Endometrium (tissue), 2 donors: Measurements from ENCODE around the gene OR10S1.
"Not testable (repeated sequence)": the region's sequence is repeated elsewhere in the genome, so short reads cannot be mapped to it uniquely, and the experiment has no call there.

Experiments
- FAIRE-seq: peaks from 2 replicates; lab custom pipeline; 2012; peaks lifted over from hg19 to GRCh38; lab: Jason Lieb, UNC
- donor health status: control.
- donor health status: control.

The OR10S1 gene, protein sequence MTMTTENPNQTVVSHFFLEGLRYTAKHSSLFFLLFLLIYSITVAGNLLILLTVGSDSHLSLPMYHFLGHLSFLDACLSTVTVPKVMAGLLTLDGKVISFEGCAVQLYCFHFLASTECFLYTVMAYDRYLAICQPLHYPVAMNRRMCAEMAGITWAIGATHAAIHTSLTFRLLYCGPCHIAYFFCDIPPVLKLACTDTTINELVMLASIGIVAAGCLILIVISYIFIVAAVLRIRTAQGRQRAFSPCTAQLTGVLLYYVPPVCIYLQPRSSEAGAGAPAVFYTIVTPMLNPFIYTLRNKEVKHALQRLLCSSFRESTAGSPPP

GRCh38 chr11:123977731-123978347 is at the start of gene OR10S1:
Gene OR10S1 (minus strand): TSS chr11:123977781. CDS start chr11:123977664, 117 bp downstream.
- FAIRE-seq, result no peak

GRCh38 chr11:124026498-124026897 is 48.9 kb upstream of the OR10S1 start, which contains the start of gene OR10G8:
Gene OR10G8 (plus strand): TSS chr11:124026798. CDS start chr11:124029623, 2,825 bp downstream.
- FAIRE-seq, result no peak

DNA sequence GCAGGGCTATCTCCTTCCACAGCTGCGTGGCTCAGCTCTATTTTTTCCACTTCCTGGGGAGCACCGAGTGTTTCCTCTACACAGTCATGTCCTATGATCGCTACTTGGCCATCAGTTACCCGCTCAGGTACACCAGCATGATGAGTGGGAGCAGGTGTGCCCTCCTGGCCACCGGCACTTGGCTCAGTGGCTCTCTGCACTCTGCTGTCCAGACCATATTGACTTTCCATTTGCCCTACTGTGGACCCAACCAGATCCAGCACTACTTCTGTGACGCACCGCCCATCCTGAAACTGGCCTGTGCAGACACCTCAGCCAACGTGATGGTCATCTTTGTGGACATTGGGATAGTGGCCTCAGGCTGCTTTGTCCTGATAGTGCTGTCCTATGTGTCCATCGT is 38.3 kb upstream of the OR10S1 start:
- FAIRE-seq, result not testable (repeated sequence)

- no peak for FAIRE-seq
These were observed 35.1 kb upstream of the OR10S1 start, which contains the start of gene OR10G4 for GRCh38 chr11:124012697-124013096. Gene OR10G4 (plus strand): TSS chr11:124012997. CDS start chr11:124015575, 2,578 bp downstream.

GRCh38 chr11:123995119-123995518 is 17.5 kb upstream of the OR10S1 start, which contains the start of gene OR10G6:
Gene OR10G6 (minus strand): TSS chr11:123995161. CDS start chr11:123995161, 0 bp downstream.
- FAIRE-seq, result no peak

GRCh38 chr11:123979311-123979710 is 1.7 kb upstream of the OR10S1 start:
- no peak for FAIRE-seq

DNA sequence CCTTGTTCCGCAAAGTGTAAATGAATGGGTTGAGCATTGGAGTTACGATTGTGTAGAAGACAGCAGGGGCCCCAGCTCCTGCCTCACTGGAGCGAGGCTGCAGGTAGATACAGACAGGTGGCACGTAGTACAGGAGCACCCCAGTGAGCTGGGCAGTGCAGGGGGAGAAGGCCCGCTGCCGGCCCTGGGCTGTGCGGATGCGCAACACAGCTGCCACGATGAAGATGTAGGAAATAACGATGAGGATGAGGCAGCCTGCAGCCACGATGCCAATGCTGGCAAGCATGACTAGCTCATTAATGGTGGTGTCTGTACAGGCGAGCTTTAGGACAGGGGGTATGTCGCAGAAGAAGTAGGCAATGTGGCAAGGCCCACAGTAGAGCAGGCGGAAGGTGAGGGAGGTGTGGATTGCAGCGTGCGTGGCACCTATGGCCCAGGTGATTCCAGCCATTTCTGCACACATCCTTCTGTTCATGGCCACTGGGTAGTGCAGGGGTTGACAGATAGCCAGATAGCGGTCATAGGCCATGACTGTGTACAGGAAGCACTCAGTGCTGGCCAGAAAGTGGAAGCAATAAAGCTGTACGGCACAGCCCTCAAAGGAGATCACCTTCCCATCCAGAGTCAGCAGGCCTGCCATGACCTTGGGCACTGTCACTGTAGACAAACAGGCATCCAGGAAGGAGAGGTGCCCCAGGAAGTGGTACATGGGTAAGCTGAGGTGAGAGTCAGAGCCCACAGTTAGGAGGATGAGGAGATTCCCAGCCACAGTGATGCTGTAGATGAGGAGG is 616 bp downstream of the OR10S1 start:
- FAIRE-seq, result no peak

DNA sequence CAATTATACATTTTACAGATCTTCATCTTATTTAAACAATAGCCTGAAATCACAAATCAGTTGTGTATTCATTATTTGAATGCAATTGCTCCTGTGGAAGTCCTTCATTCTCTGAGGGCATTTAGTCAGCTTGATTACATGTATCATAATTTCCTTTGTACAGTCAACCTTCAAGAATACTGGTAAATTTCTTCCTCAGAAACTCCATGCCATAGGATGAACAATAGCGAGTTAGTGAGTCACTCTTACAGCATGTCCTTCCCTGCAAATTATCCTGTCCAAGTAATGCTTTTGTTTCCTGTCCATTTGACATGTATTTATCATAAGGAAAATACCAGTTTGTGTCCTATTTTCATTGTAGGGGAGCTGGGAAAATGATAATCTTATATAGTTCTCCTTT is 3.8 kb downstream of the OR10S1 start:
- FAIRE-seq, result no peak

DNA sequence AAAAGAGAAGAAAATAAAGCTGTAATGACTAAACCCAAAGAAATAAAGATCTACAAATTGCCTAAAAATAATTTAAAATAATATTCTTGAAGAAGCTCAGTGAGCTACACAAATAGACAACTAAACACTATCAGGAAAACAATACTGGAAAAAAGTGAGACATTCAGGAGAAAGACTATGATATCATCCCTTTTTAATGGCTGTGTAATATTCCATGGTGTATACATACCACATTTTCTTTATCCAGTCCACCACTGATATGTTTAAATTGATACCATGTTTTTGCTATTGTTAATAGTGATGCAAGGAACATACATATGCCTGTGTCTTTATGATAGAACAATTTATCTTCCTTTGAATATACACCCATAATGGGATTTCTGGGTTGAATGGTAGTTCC is 20.8 kb downstream of the OR10S1 start:
- FAIRE-seq, result no peak

DNA sequence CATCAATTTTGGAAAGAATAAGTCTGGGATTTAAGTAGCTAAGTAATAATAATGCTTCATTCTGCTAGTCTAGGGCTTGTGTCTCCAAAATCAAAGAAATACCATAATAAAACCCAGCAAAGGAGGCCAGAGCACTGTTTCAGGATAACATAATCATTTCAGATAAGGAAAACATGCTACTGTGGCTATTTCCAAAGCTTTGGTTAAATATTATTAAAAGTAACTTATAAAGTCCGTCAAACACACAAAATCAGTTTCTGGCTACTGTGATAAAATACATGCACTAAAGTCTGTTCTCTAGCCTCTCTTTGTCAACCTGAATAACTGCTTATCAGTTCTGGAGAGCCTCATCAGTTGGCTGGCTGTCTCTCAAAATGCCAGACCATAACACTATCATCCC is 32.4 kb downstream of the OR10S1 start:
- FAIRE-seq, result no peak

- no peak for FAIRE-seq
These were observed 33.8 kb downstream of the OR10S1 start, which contains the start of gene OR6T1 for GRCh38 chr11:123943738-123944137. Gene OR6T1 (minus strand): TSS chr11:123943838. CDS start chr11:123943838, 0 bp downstream.

GRCh38 chr11:123942413-123942812 is 35.2 kb downstream of the OR10S1 start:
- FAIRE-seq, result no peak

DNA sequence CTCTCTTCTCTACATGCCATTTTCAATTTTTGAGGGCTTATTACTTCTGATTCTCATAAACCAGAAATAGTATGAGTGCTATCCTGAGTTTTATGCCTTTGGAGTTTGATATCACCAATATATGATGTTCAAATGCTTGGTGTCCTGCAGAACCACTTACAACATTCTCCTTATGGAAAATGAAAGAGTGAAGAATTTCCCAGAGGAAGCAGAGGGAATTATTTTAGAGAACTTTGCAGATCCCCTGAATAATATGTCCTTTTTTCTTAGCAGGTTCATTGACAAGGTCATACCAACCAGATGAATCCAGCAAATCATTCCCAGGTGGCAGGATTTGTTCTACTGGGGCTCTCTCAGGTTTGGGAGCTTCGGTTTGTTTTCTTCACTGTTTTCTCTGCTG is 38.3 kb downstream of the OR10S1 start, which contains the start of gene OR4D5:
Gene OR4D5 (plus strand): TSS at position 301 of the 400 bp plus-strand sequence. CDS start 0 bp downstream, at position 301.
- FAIRE-seq, result no peak
